SKM-1 (cell line): ENCODE measurements around the gene LRRC4.

Experiments used
- DNase-seq: peaks from one replicate; lab custom pipeline; 2025; ENCODE audit not compliant: unreplicated experiment; lab: John Stamatoyannopoulos, UW

LRRC4 gene

GRCh38 chr7:128060018-128060417, 28.8 kb upstream of the LRRC4 start:
- no peak for DNase-seq

DNA sequence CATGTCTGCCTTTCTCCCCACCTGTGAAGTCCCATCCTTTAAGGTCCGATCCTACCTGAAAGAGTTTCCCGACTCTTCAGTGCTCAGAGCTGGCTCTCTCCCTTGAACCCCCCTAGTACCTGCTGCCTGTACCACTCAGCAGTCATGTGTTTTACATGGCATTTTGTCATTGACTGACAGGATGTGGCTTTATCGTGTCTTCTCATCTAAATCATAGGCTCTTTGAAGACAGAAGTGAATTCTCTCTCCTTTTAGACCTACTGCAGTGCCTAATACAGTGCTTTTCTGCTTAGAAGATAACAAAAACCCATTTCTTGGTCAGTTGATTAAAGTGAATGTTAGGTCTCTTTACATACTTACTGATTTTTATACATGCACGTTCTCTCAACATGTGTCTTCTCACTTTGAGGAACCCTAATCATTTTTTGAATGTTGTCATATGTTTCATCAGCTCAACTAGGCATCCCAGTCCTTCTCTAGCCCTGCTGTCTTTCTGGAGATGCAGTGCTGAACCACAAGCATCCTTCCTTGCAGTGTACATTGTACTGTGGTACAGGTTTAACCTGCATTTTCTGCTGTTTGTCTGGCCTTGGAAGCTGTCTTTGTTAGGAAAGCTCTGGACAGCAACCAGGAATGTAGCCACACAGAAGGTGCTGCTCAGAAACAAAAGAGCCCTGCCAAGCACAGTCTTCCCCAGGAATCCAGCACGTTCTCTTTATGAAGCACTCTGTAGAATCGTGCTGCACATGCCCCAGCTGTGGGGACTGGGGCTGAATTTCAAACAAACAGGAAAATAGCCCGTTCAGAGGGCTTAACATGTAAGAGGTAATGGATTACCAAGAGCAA, 28.1 kb upstream of the LRRC4 start:
- DNase-seq = no peak

DNA sequence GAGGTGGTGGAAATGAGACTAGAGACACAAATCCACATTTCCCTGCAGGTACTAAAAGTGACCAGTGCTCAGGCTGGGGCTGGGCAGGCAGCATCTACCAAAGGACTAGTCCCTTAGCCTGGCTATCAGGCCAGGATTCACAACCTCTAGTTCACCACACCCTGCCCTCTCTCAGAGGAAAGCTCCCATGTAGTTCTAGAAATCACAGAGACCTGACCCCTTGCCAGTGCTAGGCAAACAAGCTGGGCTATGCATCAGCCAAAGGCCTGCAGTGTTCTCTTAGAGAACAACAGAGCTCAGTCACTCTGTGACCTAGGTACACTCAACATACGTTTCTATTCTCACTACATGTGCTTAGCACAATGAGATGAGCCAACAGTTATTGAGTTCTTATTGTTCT, 26.7 kb upstream of the LRRC4 start:
- DNase-seq = no peak

GRCh38 chr7:128056901-128057300, 25.7 kb upstream of the LRRC4 start:
- no peak for DNase-seq

- no peak for DNase-seq
Observed at GRCh38 chr7:128055637-128056036, 24.4 kb upstream of the LRRC4 start.

- DNase-seq = no peak
Observed at GRCh38 chr7:128054511-128054910, 23.3 kb upstream of the LRRC4 start.

GRCh38 chr7:128053991-128054390, 22.8 kb upstream of the LRRC4 start:
- no peak for DNase-seq

GRCh38 chr7:128053023-128053422, 21.8 kb upstream of the LRRC4 start:
- DNase-seq = no peak

- no peak for DNase-seq
Observed at GRCh38 chr7:128052404-128052803, 21.2 kb upstream of the LRRC4 start.

- no peak for DNase-seq
Observed at GRCh38 chr7:128045766-128046165, 14.5 kb upstream of the LRRC4 start.

- DNase-seq = no peak
Observed at GRCh38 chr7:128045158-128045557, 13.9 kb upstream of the LRRC4 start.

- DNase-seq = no peak
Observed at GRCh38 chr7:128044064-128044463, 12.8 kb upstream of the LRRC4 start.

DNA sequence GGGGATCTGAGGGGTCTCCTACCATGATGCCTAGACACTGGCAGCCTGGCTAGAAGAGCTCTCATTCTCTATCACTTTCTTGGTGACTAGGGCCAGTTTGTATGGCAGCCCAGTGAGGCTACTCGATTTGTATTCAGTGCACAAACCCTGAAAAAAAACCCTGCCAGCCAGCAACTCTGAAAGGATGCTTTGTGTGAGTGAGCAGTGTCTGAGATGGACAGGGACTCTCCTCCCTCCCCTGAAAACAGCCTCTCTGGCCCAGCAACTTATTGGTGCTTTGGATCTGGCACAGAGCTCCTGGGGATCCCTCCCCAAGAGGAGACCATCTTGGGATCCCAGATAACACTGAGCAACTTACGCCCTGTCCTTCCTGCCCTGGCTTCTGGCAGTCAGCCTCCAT, 10.8 kb upstream of the LRRC4 start:
- DNase-seq = no peak

DNA sequence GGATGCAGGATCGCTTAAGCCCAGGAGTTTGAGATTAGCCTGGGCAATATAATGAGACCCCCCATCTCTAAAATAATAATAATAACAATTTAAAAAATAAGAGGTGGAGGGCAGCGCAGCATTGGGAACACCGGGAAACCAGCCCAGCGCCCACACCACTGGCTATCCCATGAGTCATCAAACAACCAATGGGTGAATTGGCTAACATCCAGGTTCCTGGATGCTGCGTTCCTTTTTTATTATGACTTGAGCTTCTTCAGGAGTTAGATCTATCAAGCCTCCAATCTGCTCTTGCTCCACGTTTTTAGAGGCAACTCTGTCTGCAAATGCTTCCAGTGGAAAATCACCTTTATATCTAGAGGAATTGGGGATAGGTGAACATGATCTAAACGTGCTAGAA, 10.0 kb upstream of the LRRC4 start:
- DNase-seq = no peak

DNA sequence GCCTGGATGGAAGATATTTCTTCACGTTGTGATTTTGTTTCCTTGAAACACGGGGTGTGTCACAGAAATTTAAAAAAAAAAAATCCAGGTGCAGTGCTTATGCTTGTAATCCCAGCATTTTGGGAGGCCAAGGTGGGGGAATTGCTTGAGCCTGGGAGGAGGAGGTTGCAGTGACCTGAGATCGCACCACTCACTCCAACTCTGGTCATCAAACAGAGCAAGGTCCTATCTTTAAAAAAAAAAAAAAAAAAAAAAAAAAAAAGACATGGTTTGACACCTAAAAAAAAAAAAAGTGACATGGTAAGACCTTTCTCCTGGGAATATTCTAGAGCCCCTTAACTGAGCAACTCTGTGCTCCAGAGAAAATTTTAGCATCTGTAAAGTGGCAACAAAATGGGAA, 9.0 kb upstream of the LRRC4 start:
- no peak for DNase-seq

DNA sequence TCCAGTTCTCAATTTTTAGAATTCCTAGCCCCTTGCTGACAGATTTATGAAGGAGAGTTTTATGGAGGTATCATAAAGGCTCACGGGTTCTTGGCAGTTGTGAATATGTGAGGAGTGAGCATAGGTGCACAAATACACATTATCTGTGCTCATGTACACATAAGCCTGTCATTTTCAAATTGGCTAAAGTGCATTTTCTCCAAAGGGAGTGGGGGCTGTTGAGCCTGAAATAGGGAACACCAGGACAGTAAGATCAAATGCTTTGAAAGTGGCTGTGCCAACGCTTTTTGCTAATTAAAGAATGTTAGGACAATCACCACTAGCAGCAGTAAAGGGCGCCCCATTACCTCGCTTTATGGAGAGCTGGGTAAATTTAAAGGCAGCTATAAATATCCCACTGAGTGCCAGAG, 8.3 kb upstream of the LRRC4 start:
- no peak for DNase-seq

DNA sequence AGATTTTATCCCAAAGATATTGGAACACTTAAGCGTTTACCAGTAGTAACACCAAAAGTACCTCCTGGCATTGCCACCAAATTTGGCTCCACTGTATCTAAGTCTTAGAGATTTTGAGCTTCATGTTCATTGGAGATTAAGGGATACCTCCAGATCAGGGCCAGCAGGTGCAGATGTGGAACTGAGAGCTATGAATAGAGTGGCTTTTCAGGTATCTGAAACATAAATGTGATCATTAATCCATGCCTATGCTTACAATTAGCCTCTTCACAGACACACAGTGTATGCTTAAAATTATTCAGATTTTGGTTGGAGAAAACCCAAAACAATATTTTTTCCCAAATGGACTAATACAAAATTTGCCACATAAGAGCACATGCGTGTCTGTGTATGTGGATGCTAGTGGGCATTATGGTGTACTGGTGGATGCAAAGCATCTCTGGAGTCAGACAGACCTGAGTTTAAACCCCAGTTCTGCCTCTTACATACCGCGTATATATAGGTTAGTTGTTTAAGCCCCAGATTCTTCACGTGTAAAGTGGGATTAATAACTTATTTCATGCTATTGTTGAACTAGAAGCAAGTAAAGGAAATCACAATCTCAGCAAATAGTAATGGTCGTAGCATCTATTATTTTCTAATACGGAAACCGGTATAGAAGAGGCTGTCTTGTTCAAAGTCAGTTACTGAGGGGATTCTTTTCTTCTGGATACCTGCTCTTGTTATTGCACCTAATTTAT, 6.8 kb upstream of the LRRC4 start:
- no peak for DNase-seq

DNA sequence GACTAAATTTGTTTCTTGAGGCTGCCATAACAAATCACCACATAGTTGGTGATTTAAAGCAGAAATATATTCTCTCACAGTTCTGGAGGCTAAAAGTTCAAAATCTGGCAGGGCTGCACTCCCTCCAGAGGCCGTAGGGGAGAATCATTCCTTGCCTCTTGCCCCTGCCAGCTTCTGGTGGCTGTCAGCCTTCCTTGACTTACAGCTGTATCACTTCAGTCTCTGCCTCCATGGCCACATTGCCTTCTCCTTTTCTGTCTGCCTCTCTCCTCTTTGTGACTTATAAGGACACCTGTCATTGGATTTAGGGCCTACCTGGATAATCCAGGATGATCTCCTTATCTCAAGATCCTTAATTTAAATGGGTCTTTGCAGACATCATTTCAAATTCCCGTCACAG, 5.8 kb upstream of the LRRC4 start:
- DNase-seq = no peak

DNA sequence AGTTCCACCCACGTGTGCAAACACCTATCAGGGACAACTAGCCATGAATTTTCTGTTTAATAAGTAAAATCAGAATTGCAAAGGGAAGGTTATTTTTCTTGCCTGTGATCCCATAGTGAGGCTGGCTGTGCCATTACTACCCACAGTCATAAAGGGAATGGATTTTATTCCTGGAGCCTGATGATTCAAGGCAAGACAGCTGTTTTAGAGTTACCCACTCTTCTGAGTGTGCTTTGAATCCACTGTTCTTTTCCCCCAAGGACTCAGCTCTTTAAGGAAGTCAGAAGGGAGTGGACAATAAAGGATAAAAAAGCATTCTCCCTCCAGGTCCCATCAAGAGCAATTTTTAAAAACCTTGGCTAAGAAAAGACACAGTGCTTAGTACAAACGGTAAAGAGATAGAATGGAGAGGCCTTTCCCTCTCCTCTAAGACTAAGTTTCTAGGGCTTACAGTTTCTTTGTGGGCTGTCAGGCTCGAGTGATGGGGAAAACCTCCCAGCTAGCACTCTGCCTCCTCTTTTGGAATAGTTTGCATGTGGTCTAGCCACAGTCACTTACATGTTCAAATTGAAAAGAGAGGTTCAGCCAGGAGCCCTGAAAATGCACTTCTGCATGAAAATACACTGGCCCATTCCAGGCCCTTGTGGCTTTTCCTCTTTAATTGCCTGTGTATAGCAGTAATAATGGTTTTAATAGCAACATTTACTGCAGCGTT, 5.1 kb upstream of the LRRC4 start:
- no peak for DNase-seq

- DNase-seq = no peak
Observed at GRCh38 chr7:128035712-128036111, 4.5 kb upstream of the LRRC4 start.

GRCh38 chr7:128034825-128035224, 3.6 kb upstream of the LRRC4 start:
- no peak for DNase-seq

- no peak for DNase-seq
Observed at GRCh38 chr7:128033246-128033645, 2.0 kb upstream of the LRRC4 start.
